H1 (cell line): Measurements from ENCODE around the gene SH3GL1. TPM values are rescaled to one million over a fixed set of nuclear protein-coding genes. Genes with fewer than 3 reads are reported as not detected.

Source experiments
- CTCF ChIA-PET: fragments of 300-600 bp; sonication (Branson Sonifier 250); formaldehyde crosslinking; loops from one replicate; lab custom pipeline; 2021; ENCODE audit not compliant: partially characterized antibody; lab: Charles Lee
- POLR2A ChIA-PET: fragments of 300-600 bp; sonication (Branson Sonifier 250); formaldehyde crosslinking; loops from one replicate; lab custom pipeline; 2021; ENCODE audit warnings: inconsistent platforms; ENCODE audit not compliant: partially characterized antibody; lab: Charles Lee
- DNase-seq, 2 experiments: peaks; one replicate each; pipeline versions ENCODE4 v3.0.0 to v3.0.0-alpha.2; 2010 to 2022; ENCODE audit warnings: low spot score in 2 of 2, low read depth in 1 of 2, mixed read lengths in 1 of 2
- FAIRE-seq: peaks from 2 replicates; lab custom pipeline; 2011; peaks lifted over from hg19 to GRCh38; lab: Jason Lieb, UNC
- H2AFZ ChIP-seq: 2 replicates; pipeline ENCODE4 v1.8.1; 2012; ENCODE audit warnings: low read length, inconsistent platforms
- H2AK5ac ChIP-seq: 2 replicates; pipeline ENCODE4 v1.6.1; 2013; ENCODE audit warnings: low read depth, low read length
- H2BK120ac ChIP-seq: replicated peaks from 2 replicates; pipeline ENCODE3; 2013; ENCODE audit warnings: low read depth, low read length, inconsistent platforms
- H2BK12ac ChIP-seq: 2 replicates; pipeline ENCODE4 v1.6.1; 2013; ENCODE audit warnings: low read depth, low read length
- H2BK15ac ChIP-seq: 2 replicates; pipeline ENCODE4 v1.6.1; 2013; ENCODE audit warnings: low read length
- H2BK20ac ChIP-seq: 2 replicates; pipeline ENCODE4 v1.6.1; 2013; ENCODE audit warnings: low read length
- H2BK5ac ChIP-seq: 2 replicates; pipeline ENCODE4 v1.6.1; 2013; ENCODE audit warnings: low read depth, low read length
- H3K14ac ChIP-seq: 2 replicates; pipeline ENCODE4 v1.6.1; 2013; ENCODE audit warnings: inconsistent platforms; ENCODE audit not compliant: insufficient read length
- H3K18ac ChIP-seq: 2 replicates; pipeline ENCODE4 v1.6.1; 2013; ENCODE audit warnings: low read length; ENCODE audit errors: extremely low read depth
- H3K23ac ChIP-seq: 2 replicates; pipeline ENCODE4 v1.6.1; 2013; ENCODE audit warnings: inconsistent platforms; ENCODE audit not compliant: insufficient read length
- H3K23me2 ChIP-seq: 2 replicates; pipeline ENCODE4 v1.6.1; 2013; ENCODE audit warnings: low read depth, low read length
- H3K27ac ChIP-seq: 2 replicates; pipeline ENCODE4 v1.6.1; 2011; ENCODE audit warnings: low read depth, low read length, inconsistent platforms
- H3K27me3 ChIP-seq, 4 experiments: replicated peaks in 1 of 4; 1 replicate in 1 of 4; 2 replicates in 3 of 4; pipeline versions ENCODE4 v1.6.1 to v1.8.1; 2011 to 2013; ENCODE audit warnings: low read length in 3 of 4, mild to moderate bottlenecking in 3 of 4, inconsistent platforms in 2 of 4, mixed read lengths in 2 of 4, moderate library complexity in 1 of 4; ENCODE audit not compliant: control insufficient read depth in 3 of 4, insufficient read depth in 3 of 4; ENCODE audit errors: extremely low read depth in 1 of 4
- H3K36me3 ChIP-seq, 4 experiments: 2 replicates each; pipeline versions ENCODE4 v1.6.1 to v1.8.1; 2011 to 2013; ENCODE audit warnings: mild to moderate bottlenecking in 4 of 4, low read length in 3 of 4, moderate library complexity in 2 of 4, control low read depth in 1 of 4, inconsistent platforms in 1 of 4; ENCODE audit not compliant: insufficient read depth in 4 of 4, control insufficient read depth in 2 of 4
- H3K4ac ChIP-seq: replicated peaks from 2 replicates; pipeline ENCODE3; 2013; ENCODE audit warnings: low read length, low read depth, mixed read lengths, inconsistent platforms; ENCODE audit not compliant: insufficient read length
- H3K4me1 ChIP-seq, 4 experiments: replicated peaks in 1 of 4; 1 replicate in 1 of 4; 2 replicates in 3 of 4; pipeline versions ENCODE4 v1.6.1 to v1.8.1; 2011 to 2013; ENCODE audit warnings: low read length in 3 of 4, inconsistent platforms in 2 of 4, mixed read lengths in 1 of 4; ENCODE audit not compliant: insufficient read depth in 4 of 4, control insufficient read depth in 3 of 4
- H3K4me2 ChIP-seq, 2 experiments: 2 replicates each; pipeline versions ENCODE4 v1.6.1 to v1.8.1; 2011 to 2013; ENCODE audit warnings: low read depth in 2 of 2, low read length in 2 of 2, control low read depth in 1 of 2, inconsistent platforms in 1 of 2, mild to moderate bottlenecking in 1 of 2; ENCODE audit not compliant: insufficient read depth in 1 of 2
- H3K4me3 ChIP-seq, 4 experiments: fragments of 200-600, 300-600 bp in 1 of 4; sonication (generic), shearing (Covaris generic), sonication (Bioruptor Twin) in 1 of 4; 2 replicates each; pipeline versions ENCODE4 v1.5.1 to v1.8.1; 2011 to 2016; ENCODE audit warnings: low read length in 4 of 4, low read depth in 3 of 4, control low read depth in 2 of 4, inconsistent platforms in 2 of 4, mild to moderate bottlenecking in 2 of 4, mixed read lengths in 1 of 4, moderate library complexity in 1 of 4; ENCODE audit not compliant: insufficient read depth in 2 of 4; ENCODE audit errors: extremely low read depth in 1 of 4
- H3K56ac ChIP-seq: replicated peaks from 2 replicates; pipeline ENCODE3; 2013; ENCODE audit warnings: low read depth, mild to moderate bottlenecking, mixed read lengths, low read length, inconsistent platforms; ENCODE audit not compliant: insufficient read length
- H3K79me1 ChIP-seq: 2 replicates; pipeline ENCODE4 v1.6.1; 2013; ENCODE audit warnings: low read depth, low read length, control low read depth
- H3K79me2 ChIP-seq, 2 experiments: 2 replicates each; pipeline versions ENCODE4 v1.6.1 to v1.8.1; 2012 to 2013; ENCODE audit warnings: low read length in 2 of 2, mild to moderate bottlenecking in 2 of 2, inconsistent platforms in 1 of 2; ENCODE audit not compliant: insufficient read depth in 2 of 2, control insufficient read depth in 1 of 2
- H3K9ac ChIP-seq, 4 experiments: replicated peaks in 1 of 4; 1 replicate in 1 of 4; 2 replicates in 3 of 4; pipeline versions ENCODE4 v1.6.1 to v1.8.1; 2011 to 2013; ENCODE audit warnings: low read depth in 3 of 4, low read length in 3 of 4, control low read depth in 2 of 4, mild to moderate bottlenecking in 2 of 4, moderate library complexity in 2 of 4, inconsistent platforms in 1 of 4; ENCODE audit errors: extremely low read depth in 1 of 4
- H3K9me3 ChIP-seq, 2 experiments: 2 replicates each; pipeline versions ENCODE4 v1.6.1 to v1.8.1; 2012 to 2013; ENCODE audit warnings: mild to moderate bottlenecking in 2 of 2, moderate library complexity in 2 of 2, control low read depth in 1 of 2, inconsistent platforms in 1 of 2, low read depth in 1 of 2, low read length in 1 of 2, mixed read lengths in 1 of 2; ENCODE audit not compliant: insufficient read depth in 2 of 2
- H4K20me1 ChIP-seq, 2 experiments: replicated peaks in 1 of 2; 2 replicates each; pipeline versions ENCODE3 to v1.8.1; 2011 to 2013; ENCODE audit warnings: inconsistent platforms in 2 of 2, low read length in 2 of 2, mild to moderate bottlenecking in 1 of 2; ENCODE audit not compliant: insufficient read depth in 2 of 2, control insufficient read depth in 1 of 2
- H4K5ac ChIP-seq: 2 replicates; pipeline ENCODE4 v1.6.1; 2013; ENCODE audit warnings: low read length, low read depth, mixed read lengths, inconsistent platforms; ENCODE audit not compliant: insufficient read length
- H4K8ac ChIP-seq: 2 replicates; pipeline ENCODE4 v1.8.0; 2013; ENCODE audit warnings: mild to moderate bottlenecking, moderate library complexity, low read length, inconsistent platforms; ENCODE audit not compliant: insufficient read depth; ENCODE audit errors: extremely low read depth
- H4K91ac ChIP-seq: replicated peaks from 2 replicates; pipeline ENCODE3; 2013; ENCODE audit warnings: low read length, mixed read lengths, inconsistent platforms; ENCODE audit not compliant: insufficient read length
- BCL11A ChIP-seq, 2 experiments: IDR thresholded peaks; one replicate each; pipeline ENCODE4 v1.6.1; 2011; ENCODE audit warnings: low read depth in 2 of 2, low read length in 2 of 2, mild to moderate bottlenecking in 2 of 2
- CHD1 ChIP-seq: IDR thresholded peaks from 2 replicates; pipeline ENCODE4 v1.6.1; 2012; ENCODE audit warnings: low read depth, low read length, improper control_type of control experiment
- HDAC6 ChIP-seq: IDR thresholded peaks from one replicate; pipeline ENCODE4 v1.7.1; 2012; ENCODE audit warnings: low read depth, mild to moderate bottlenecking, inconsistent platforms, low read length, moderate library complexity
- KDM4A ChIP-seq: IDR thresholded peaks from one replicate; pipeline ENCODE4 v1.7.1; 2012; ENCODE audit warnings: low read depth, mild to moderate bottlenecking, moderate library complexity, low read length, inconsistent platforms; ENCODE audit not compliant: severe bottlenecking
- NRF1 ChIP-seq: IDR thresholded peaks from 2 replicates; pipeline ENCODE4 v1.6.1; 2011; ENCODE audit warnings: mild to moderate bottlenecking, low read depth, low read length, improper control_type of control experiment
- SAP30 ChIP-seq: fragments of 300-600 bp; sonication (generic); IDR thresholded peaks from 2 replicates; pipeline ENCODE4 v1.7.1; 2012; ENCODE audit warnings: low read length, moderate library complexity, mild to moderate bottlenecking, inconsistent platforms; ENCODE audit not compliant: insufficient read depth, insufficient replicate concordance
- SIN3A ChIP-seq, 2 experiments: IDR thresholded peaks in 1 of 2; conservative IDR thresholded peaks in 1 of 2; 2 replicates each; pipeline ENCODE4 v1.6.1; 2011 to 2012; ENCODE audit warnings: low read length in 2 of 2, improper control_type of control experiment in 1 of 2, low read depth in 1 of 2, mild to moderate bottlenecking in 1 of 2
- SIRT6 ChIP-seq: IDR thresholded peaks from one replicate; pipeline ENCODE4 v1.7.1; 2012; ENCODE audit warnings: low read length, inconsistent platforms
- SP2 ChIP-seq: IDR thresholded peaks from 2 replicates; pipeline ENCODE4 v1.6.1; 2012; ENCODE audit warnings: mild to moderate bottlenecking, low read length, inconsistent platforms
- SUZ12 ChIP-seq: fragments of 200-600 bp; sonication (generic); IDR thresholded peaks from 2 replicates; pipeline ENCODE4 v1.6.1; 2012; ENCODE audit warnings: mild to moderate bottlenecking, inconsistent platforms, low read length, moderate library complexity, mixed read lengths
- TAF7 ChIP-seq: optimal IDR thresholded peaks from 2 replicates; pipeline ENCODE3; 2011; ENCODE audit warnings: low read depth, mild to moderate bottlenecking, inconsistent platforms, low read length, moderate library complexity, borderline replicate concordance
- WGBS, 2 experiments: shearing (Covaris generic) in 1 of 2; methylation state at CpG; one replicate each; pipeline versions ENCODE4 v1.1.6 to v1.1.7; 2013 to 2015; ENCODE audit warnings: low lambda C conversion rate in 2 of 2, mixed read lengths in 2 of 2, inconsistent platforms in 1 of 2, low coverage in 1 of 2, missing lambda C conversion rate in 1 of 2; ENCODE audit not compliant: insufficient replicate concordance in 2 of 2, insufficient coverage in 1 of 2, insufficient read length in 1 of 2; ENCODE audit errors: extremely low coverage in 1 of 2, missing lambda C conversion rate in 1 of 2; 5-methylcytosine and 5-hydroxymethylcytosine counted together
- polyA plus RNA-seq, 7 experiments: library from polyadenylated mRNA; depleted of rRNA in 3 of 7; stranded (reverse) in 5 of 7; unstranded in 2 of 7; fragments of >200 nt in 5 of 7; fragments of 200-250 nt in 2 of 7; gene quantifications; 1 replicate in 5 of 7; 2 replicates in 1 of 7; 4 replicates in 1 of 7; pipeline versions ENCODE4 v1.2.1 to v1.2.3, GENCODE V29; 2011 to 2013; ENCODE audit warnings: missing spikeins in 2 of 7, mixed read lengths in 2 of 7
- total RNA-seq: library from RNA; stranded (reverse); fragmentation: NEBNext Ultra II Directional; extraction: Animal tissue kit (Norgen Biotek cat#: 25700); gene quantifications from 2 replicates; pipeline ENCODE4 v1.2.1, GENCODE V29; 2021

SH3GL1 gene
- total and polyA plus RNA-seq, 2 of the 8 experiments (the other 6 are each of a cell fraction or from before 2014, with no cell fraction given), result 81.5 to 102 TPM

DNA sequence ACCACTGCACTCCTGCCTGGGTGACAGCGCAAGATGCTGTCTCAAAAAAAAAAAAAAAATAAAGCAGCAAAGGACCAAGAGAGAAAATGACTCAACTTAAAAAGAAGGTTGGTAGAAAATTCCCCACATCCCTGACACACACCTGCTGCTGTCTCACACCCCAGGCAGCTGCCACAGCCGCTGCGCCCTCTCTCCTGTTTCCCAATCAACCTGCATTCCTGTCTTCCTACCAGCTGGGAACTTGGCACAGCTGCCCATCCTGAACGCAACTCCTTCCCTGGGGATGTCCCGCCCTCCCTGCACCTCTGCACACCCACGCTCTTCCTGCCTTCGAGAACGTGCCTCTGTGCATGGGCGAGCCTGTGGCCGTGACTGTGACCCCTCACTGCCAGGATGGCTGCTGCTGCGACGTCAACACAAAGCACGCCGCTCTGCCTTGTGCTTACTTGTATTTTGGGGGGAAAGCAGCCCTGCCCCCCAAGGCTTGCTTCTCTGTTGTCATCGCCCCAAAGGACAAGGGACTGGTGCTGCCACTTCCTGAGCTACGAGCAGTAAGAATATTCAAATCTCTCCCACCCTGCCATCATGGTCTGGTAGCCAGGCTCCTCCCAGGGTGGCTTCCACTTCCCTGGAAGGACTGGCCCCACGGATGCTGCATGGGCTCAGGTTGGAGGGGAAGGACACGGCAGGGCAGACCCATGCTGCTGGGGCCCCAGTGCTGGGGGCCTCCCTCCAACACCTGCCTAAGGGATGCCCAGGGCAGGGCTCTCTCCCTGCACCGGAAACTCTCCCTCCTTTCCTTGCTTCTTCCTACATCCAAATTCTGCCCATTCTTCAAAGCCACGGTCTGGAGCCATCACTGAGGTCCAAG is 20.7 kb downstream of the SH3GL1 start:
- Histone ChIP-seq H4K20me1 (peaks cover 12 to 51% of the 10 kb centered on the region in 2 experiments), H3K9ac (no peak overlapping the region), H2BK12ac (peak overlapping the region; percentile 72; the same call in 1 of the 2 replicates), H3K56ac (no peak overlapping the region), H3K9me3 (no peaks in the 10 kb centered on the region), H4K5ac (no peak overlapping the region), H3K27ac (no peak overlapping the region), H3K4me3 (no peak overlapping the region), H3K79me1 (peaks cover 14% of the 10 kb centered on the region), H4K8ac (no peak overlapping the region), H2BK15ac (no peak overlapping the region), H4K91ac (peak overlapping the region; percentile 52), H3K4ac (no peak overlapping the region), H2BK5ac (peak overlapping the region; percentile 88), H2BK20ac (0 out of 2 replicates have a peak overlapping the region, but pooled peaks have one; percentile 21), H3K14ac (no peak overlapping the region), H3K18ac (peak overlapping the region; percentile 24; the same call in 1 of the 2 replicates), H3K27me3 (no peaks in the 10 kb centered on the region), H3K79me2 (peaks cover 0 to 45% of the 10 kb centered on the region in 2 experiments; a peak in 2 of 4 replicates), H2BK120ac (no peak overlapping the region), H3K4me2 (0 out of 4 replicates have a peak overlapping the region, but pooled peaks of 1 of the 2 experiments have one; percentile 4), H3K36me3 (no peaks in the 10 kb centered on the region), H3K23ac (no peak overlapping the region), H2AK5ac (0 out of 2 replicates have a peak overlapping the region, but pooled peaks have one; percentile 32), H2AFZ (no peak overlapping the region), H3K4me1 (peaks cover 5 to 36% (median 28%) of the 10 kb centered on the region in 4 experiments), H3K23me2 (no peaks in the 10 kb centered on the region)
- CTCF ChIA-PET, result interaction anchor here (0.7 to 2.0 kb wide), 6 partner anchors 10 to 147 kb away, joined by 3 to 5 read pairs (median 4); no protein-coding TSS in a partner anchor
- POLR2A ChIA-PET, result interaction anchor here (0.6 to 5.8 kb wide), 7 partner anchors 16 to 1206 kb away, joined by 3 to 63 read pairs (median 4); partner anchors contain the start of gene SH3GL1
- DNase-seq (no peak), FAIRE-seq (no peak)
- 88% methylated on average over 19 of the region's 20 CpGs; no CpG with 5 or more reads in 1 of the 2 experiments for WGBS, 2 experiments
- TF ChIP-seq TAF7 (no peak), NRF1 (no peak), SIRT6 (no peak), BCL11A (IDR thresholded peaks at IDR 0.05; ENCODE audit: low read depth in 2 of 2, low read length in 2 of 2) (no peak), HDAC6 (no peak), SUZ12 (no peak), SAP30 (no peak), SP2 (no peak), CHD1 (no peak), KDM4A (no peak), SIN3A (conservative IDR thresholded peaks at IDR 0.05 in 1 of 2, IDR thresholded peaks at IDR 0.05 in 1 of 2; ENCODE audit: low read depth in 1 of 2, low read length in 2 of 2) (no peak)
